Choroid plexus epithelial cell (primary cell): ENCODE data around the gene WDR45.

Experiments
- DNase-seq: peaks from one replicate; pipeline ENCODE4 v3.0.0-alpha.2; 2010; ENCODE audit warnings: low read depth
- H3K4me3 ChIP-seq: 2 replicates; pipeline ENCODE4 v1.5.1; 2011; ENCODE audit warnings: low read depth, mild to moderate bottlenecking, control low read depth, low read length, moderate library complexity
- TF ChIP-seq, protein P1 (sequence below): conservative IDR thresholded peaks from 2 replicates; pipeline ENCODE4 v1.5.1; 2011; ENCODE audit warnings: low read depth, mild to moderate bottlenecking, control low read depth, inconsistent platforms, low read length, moderate library complexity

Gene WDR45

DNA sequence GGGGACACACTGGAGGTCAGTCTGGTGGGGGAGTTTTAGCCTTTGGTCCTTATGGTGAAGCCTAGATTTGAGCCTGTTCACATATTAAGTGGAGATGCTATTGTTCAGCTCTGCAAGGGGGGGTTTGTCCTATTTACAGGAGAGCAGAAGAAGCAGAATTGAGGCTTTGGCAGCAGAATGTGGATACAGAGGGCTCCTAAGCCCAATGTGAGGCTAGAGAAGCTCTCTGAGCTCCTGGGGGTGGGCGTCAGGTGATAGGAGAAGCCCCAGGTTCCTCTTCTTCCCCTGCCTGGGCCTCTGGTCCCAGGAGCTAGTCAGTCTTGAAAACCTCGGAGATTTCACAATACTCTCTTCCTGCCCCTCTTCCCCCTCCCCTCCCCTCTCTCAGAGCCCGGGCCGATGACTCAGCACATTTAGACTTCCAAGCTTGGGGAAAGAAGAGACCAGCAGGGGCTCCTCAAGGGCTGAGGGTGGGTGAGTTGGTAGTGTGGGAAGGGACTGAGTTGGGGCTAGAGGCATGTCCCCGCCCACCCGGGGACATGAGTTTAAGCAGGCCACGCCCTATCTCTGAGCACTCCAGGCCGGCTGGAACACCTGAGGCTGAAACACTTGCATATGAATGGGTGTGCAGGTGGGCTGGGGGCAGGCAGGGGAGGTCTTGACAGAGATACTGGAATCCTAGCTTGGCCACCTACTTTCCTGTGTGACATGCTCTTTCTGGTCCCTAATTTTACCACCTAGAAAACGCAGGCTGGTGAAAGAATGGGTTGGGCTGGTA, 39.9 kb downstream of the WDR45 start:
- peak; percentile 93 for DNase-seq
- TF ChIP-seq, protein P1, sequence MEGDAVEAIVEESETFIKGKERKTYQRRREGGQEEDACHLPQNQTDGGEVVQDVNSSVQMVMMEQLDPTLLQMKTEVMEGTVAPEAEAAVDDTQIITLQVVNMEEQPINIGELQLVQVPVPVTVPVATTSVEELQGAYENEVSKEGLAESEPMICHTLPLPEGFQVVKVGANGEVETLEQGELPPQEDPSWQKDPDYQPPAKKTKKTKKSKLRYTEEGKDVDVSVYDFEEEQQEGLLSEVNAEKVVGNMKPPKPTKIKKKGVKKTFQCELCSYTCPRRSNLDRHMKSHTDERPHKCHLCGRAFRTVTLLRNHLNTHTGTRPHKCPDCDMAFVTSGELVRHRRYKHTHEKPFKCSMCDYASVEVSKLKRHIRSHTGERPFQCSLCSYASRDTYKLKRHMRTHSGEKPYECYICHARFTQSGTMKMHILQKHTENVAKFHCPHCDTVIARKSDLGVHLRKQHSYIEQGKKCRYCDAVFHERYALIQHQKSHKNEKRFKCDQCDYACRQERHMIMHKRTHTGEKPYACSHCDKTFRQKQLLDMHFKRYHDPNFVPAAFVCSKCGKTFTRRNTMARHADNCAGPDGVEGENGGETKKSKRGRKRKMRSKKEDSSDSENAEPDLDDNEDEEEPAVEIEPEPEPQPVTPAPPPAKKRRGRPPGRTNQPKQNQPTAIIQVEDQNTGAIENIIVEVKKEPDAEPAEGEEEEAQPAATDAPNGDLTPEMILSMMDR, result peak; percentile 25
- peak overlapping the region; percentile 44 for H3K4me3 ChIP-seq

DNA sequence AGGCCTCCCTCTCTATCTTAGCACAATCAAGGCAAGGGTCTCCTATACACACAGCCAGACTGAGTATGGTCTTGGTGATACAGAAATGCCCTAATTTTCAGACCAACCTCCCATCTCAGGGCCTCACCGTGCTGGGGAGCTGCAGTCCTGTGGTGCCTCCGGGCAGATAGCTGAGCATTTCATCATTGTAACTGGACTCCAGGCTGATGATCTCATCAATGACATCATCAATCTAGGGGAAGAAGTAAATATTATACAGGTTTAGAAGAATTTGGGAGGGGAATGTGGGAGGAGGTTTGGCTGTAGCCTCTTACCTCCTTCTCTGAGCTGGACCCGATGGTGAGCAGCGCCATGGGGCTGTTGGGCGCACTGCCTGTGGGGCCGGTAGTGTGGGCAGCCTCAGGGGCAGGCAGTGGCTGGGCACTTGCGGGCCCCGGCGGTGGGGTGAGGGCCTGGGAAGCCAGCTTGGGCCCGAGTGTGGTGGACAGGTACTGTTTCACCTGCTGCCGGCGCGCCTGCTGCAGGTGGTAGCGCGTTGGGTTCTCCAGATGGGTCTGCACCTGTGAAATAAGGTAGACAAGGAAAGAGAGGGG, 41.7 kb downstream of the WDR45 start:
- TF ChIP-seq, protein P1, result no peak
- DNase-seq, result peak; percentile 62
- no peak overlapping the region for H3K4me3 ChIP-seq

DNA sequence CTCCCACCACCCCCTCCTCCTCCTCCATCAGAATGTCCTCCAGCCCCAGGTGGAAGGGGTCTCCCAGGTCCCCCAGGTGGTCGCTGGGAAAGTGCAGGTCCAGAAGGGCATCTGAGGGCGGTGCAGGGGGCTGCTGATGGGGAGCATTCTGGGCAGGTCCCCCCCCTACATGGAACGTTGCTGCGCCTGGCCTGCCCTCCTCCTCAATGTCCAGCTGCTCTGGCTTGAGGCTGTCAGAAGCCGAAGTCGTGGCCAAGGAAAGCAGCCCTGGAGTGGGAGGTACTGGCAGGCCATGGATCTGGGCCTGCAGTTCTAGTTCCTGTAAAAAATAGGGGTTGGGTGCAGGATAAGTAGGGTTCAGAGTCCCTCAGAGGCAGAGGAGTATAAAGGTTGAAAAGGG, 49.4 kb downstream of the WDR45 start:
- no peak overlapping the region for H3K4me3 ChIP-seq
- TF ChIP-seq, protein P1, result no peak
- DNase-seq, result no peak

DNA sequence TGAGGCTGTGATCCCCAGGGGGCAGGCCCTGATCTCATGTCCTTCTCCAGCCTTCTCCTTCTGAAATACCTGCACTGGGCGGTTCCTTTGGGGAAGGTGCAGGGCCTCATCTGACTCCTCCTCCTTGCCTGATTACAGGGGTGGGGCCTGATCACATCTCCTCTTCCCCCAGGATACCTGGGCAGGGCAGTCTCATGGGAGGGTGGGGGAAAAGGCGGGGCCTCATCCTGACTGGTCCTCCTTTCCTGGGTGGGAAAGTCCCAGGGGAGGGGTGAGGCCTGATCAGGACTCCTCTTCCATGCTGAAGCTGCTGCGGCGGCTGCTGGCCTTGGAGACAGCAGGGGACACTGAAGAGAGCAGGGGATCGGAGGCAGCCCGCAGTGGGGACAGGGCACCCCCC, 49.8 kb downstream of the WDR45 start:
- no peak for DNase-seq
- TF ChIP-seq, protein P1, result no peak
- H3K4me3 ChIP-seq, result no peak overlapping the region
